Mesenteric fat pad (tissue), 1 donor: ENCODE measurements around the gene PTPRD. TPM values are rescaled to one million over a fixed set of nuclear protein-coding genes. Genes with fewer than 3 reads are reported as not detected.

Experiments used
- DNase-seq: peaks from one replicate; pipeline ENCODE4 v3.0.0-alpha.2; 2020; ENCODE audit warnings: low spot score
- total RNA-seq: library from RNA; stranded (reverse); fragmentation: NEBNext Ultra II Directional; extraction: Animal tissue kit (Norgen Biotek cat#: 25700); gene quantifications from one replicate; pipeline ENCODE4 v1.2.1, GENCODE V29; 2021
- donor health status: DM: yes; HTN: yes; CAD: no.

PTPRD gene
- total RNA-seq, 1 donor from 2014 or later: 18.0 TPM

DNA sequence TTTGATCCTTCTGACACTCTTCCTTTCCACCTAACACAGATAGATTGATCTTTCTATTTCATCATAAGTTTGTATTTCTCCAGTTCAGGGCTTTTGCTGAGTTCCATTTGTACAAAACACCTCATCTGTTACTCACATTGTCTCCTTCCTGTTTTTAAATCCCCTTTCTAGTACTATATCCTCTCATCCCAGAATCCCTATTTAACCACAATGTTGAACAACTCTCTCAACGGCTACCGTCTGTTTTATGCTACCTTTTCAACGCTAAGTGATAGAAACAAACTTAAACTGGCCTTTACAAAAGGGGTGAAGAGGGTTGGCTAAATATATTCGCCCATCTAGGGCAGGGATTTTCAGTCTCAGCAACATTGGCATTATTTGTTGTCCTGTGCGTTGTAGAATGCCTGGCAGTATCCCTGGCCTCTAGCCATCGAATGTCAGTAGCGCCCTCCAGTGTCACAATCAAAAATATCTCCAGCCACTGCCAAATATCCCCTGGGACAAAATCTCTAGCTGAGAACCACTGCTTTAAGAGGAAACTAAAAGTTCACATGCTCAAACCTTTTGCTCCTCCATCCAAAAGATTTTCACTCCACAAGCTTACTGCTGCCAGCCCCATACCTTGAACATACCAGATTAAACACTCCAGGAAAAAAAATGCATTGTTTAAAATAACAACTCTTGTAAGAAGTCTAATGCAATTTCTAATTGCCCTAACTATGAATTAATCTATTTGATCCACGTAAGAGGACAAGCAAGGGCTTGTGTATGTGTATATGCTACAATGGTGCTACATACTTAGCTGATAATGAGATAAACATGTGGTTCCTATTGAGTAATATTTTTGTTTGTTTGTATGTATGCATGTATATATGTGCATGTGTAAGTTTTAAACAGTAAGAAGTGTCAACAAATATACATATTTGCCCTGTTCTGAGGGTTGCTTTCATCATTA is 344.0 kb downstream of the PTPRD start:
- DNase-seq: no peak

DNA sequence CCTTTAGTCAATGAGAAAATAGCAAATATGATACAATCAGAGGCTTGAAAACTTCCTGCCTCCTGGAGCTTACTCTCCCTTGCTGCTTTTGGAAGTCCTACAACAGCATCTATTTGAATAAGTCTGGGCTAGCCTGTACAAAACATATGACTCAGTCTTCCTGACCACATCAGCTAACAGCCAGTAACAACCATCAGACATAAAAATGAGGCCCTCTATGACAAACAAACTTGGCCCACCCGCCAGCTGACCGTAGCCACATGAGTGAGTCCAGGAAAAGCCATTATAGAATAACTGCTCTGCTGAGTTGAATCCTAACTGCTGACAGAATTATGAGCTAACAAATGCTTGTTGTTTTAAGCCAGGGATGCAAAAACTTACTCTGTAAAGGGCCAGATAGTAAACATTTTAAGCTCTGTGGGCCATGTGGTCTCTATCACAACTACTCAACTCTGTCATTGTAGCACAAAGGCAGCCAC is 347.6 kb downstream of the PTPRD start:
- no peak for DNase-seq

DNA sequence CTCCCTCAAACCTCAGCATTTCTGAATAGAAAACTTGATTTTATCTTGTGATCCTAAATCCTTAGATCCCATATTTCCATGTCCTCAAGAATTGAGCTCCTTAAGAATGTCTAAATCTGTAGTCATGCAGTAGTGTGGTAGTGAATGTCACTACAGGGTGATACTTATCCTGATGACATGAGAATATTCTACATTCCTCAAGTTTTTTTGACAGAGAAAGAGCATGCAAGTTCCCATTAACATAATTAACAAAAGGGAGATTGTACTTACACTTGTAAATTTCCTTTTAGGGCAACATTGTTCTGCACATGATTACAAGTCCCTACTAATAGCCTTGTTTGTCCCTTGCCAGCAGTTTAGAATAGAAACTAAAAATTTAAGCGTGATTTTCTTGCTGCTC is 352.3 kb downstream of the PTPRD start:
- DNase-seq: no peak

DNA sequence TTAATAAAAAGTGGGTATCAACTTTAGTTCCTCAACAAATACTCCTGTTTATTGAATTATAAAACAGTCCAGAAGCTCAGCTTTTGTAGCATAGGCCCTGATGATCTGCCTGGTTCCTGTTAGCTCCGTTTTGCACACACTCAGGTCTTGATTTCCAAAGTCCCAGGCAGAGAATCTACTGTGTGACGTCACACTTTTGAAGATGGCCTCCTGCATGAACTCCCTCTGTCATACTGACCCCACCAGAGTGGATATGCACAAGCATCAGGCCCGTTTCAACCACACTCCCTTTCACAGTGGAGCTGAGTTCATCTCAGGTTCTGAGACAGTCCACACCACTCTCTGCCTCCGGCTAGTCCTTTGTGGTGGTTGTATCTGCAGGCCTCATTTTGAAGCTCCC is 353.1 kb downstream of the PTPRD start:
- no peak for DNase-seq

DNA sequence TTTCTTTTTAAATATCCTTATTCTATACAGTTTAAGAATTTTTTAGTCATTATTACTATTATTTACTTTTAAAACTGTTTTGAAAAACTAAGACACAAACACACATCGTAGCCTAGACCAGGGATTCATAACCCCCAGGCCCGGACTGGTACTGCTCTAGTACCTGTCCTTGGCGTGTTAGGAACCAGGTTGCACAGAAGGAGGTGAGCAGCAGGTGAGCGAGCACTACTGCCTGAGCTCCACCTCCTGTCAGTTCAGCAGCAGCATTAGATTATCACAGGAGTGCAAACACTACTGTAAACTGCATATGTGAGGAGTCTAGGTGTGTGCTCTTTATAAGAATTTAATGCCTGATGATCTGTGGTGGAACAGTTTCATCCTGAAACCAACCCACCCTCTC is 357.0 kb downstream of the PTPRD start:
- DNase-seq: no peak

DNA sequence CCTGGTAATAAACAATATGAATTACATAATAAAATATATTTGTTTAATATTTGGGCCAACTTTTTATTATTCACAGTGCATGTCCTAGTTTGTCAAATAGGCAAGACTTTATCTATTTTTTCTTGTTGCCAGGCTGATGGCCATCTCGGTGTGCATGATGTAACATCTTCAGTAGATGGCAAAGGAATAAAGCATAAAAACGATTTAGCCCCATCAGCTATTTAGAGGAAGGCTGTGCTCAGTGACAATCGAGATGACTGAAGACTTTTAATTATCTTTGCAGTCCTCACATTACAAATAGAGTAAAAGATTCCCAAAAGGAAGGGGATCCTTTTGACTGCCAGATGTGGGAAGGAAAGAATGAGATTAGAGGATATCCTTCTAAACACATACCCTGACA is 358.5 kb downstream of the PTPRD start:
- no peak for DNase-seq

DNA sequence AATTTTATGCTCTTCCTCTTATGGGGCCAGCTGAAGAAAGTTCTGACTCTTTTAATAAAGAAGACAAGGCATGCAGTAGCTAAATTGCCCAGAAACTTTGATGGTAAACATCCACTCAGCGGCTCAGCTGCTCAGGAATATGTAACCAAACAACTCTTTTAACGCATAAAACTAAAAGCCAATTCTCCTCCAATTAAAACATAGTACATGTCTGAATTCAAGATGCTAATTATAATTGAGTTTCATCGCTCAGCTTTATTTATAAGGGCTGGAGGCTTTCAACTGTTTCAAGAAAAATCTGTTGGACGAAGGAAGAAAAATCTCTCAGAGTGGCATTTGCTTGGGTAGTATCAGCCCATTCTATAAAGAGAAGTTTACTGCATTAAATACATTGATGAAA is 359.5 kb downstream of the PTPRD start:
- DNase-seq: no peak

DNA sequence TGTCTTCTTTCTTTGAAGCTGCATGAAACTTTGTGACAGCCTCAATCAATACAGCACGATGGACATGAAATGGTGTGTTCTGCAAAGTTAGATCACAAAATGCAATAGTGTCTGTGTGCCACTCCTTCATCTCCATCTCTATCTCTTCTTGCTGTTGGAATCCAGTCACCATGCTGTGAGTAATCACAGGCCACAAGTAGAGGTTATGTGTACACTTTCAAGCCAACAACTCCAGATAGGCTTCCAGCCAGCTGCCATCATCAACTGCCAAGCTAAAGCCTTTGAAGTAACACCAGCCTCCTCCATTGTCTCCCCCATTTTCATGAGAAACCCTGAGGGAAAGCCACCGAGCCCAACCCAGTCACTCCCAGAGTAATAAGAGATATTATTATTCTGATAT is 360.6 kb downstream of the PTPRD start:
- DNase-seq: no peak

DNA sequence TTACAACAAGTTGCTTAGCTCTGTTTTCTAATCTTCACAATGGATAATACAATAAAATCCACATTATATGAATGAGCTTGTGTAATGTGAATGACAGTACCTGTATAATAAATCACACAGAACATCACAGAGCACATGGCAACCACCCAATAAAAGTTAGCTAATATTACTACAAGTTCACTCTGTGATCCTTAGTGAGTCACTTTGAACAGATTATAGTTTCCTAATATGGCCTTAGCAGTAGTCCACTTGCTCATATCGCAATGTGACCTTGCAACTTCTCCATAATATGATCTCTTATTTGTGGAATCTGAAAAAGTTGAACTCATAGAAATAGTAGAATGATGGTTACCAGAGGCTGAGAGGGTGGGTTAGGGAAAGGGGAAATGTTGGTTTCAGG is 361.3 kb downstream of the PTPRD start:
- DNase-seq: no peak

DNA sequence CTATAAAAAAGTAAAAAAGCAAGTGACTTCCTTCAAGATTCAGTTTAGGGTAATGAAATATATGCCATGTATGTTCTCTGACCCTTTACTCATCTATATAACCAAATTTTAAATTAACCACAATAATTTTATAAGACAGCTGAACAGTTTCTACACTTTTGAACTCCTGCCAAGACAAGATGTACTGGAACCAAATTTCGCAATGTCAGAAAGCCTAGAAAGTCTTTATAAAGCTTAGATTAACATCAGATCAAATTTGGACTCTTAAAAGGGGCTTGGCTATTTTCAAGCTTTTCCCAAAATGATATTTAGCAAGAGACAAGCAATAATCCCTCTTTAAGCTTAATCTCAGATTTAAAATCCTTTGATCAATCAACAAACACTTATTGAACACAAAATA is 362.6 kb downstream of the PTPRD start:
- DNase-seq: no peak

DNA sequence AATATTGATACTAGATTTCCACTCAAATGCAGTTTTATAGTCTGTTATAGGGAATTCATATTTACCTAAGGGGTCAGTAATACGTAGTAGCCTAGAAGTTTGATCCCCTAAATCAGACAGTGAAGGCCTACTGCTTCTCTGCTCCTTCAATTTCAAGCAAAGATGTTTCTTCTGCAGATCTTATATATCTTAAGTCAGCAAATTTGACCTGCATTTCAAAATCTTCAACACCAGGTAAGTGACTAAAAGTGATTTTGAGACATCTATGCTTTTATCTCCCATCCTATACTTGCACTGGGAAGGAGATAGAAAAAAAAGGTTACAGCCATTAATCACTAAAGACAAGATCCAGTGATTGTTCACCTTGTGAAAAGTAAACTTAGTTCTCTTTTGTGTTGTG is 363.9 kb downstream of the PTPRD start:
- DNase-seq: no peak

DNA sequence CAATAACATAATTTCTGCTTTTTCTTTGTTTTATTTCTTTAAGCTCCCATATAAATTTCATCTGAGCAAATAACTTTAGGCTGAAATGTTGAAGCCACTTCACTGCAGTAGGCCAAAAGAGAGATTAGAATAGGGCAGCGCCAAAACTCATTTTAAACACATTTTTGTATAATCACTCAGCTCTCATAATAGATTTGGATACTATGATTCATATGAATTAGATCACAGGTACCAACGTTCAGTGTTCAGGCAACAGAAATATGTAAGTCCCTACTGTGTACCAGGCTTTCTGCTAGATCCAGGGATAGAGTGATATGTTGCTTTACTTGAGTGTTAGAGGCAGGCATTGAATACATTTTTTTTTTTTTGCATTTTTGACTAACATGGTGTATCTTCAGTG is 370.5 kb downstream of the PTPRD start:
- no peak for DNase-seq

DNA sequence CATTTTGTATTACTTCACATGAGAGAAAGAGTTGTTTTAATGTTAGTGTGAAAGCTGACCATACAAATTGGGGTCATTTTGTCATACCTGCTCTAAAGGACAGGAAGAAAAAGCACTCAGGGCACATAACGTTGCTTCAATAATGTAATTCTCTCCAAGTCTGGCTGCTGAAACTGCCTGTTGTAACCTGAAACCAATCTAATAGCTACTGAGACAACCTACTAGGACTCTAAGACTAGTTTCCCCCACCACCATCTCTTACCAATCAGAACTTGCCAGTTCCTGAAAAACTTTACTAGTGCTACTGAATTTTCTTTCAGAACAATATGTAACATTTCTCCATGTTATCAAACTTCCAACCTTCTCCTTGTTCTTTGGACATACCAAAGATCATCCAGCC is 374.7 kb downstream of the PTPRD start:
- DNase-seq: no peak

DNA sequence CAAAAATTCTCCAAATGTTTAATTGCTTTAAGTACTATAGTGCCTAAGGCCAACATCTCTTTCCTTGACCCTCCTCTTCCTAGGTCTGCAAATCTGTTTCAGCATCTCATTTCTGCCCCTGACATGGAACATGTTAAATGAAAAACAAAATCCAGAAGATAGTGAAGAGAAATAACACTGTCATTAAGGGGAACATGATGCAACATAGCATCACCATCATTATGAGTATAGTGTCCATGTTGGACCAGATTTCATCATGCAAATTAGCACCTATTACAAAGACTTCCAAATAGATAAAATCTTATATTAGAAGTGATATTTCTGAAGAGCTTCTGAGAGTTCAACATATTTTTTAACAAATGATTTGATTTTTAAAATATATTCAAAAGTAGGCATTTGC is 375.2 kb downstream of the PTPRD start:
- DNase-seq: no peak

DNA sequence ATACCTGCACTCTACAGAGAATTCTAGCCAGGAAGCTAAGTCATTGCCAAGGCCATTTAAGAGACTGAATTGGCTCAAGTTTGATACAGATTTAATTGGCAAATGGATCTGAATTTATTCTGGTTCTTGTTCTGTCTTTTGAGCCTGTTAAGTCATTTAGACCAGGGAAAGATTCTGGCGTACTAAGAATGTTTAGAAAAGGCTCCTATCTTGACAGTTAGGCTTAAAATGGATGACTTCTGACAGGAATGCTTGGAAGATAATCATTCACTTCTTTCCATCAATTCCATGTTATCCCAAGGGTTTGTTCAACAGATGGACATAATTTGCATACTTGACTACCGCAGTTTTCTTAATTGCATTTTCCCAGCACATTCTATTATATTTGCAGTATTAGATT is 376.6 kb downstream of the PTPRD start:
- no peak for DNase-seq

DNA sequence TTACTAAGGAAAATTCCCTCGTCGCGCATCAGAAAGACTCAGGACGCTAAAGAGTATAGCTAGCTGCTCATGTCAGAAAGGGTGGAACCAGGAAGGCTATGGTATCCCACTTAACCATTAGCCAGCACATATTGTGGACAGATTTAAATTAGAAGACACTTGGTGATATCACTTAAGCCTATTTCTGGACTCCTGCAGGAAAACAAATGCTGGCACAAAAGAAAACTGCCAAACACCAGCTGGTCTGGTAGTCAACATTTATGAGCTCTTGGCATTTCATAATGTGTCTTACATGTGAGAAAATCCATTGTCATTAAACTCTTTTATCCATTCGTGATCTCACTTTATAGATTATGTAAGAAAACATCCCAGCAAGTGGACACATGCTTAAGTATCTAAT is 377.4 kb downstream of the PTPRD start:
- no peak for DNase-seq

DNA sequence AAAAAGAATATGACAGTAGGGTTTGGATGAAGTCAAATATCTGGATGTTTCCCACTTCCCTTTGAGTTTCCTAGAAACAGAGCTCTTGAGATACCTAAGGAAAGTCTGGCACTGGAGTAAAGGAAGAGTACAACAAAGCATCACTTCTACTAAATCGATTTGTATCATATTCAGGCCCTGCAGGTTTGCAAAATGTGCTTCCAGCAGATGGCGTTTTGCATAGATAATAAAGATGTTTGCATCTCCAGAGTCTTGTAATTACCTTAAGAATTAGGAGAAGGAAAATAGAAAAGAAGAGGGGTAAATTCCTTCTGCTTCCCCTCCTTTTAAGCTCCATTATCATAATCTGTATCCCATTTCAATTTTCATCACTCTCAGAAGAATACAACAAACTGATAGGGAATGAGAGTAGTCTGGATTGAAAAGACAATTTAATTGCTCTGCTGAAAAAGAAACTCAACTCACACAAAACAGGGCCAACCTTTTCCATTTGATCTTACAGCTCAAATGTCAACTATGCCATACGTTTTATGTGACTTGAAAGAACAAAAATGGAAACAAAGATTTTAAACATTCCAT is 380.4 kb downstream of the PTPRD start:
- DNase-seq: no peak

DNA sequence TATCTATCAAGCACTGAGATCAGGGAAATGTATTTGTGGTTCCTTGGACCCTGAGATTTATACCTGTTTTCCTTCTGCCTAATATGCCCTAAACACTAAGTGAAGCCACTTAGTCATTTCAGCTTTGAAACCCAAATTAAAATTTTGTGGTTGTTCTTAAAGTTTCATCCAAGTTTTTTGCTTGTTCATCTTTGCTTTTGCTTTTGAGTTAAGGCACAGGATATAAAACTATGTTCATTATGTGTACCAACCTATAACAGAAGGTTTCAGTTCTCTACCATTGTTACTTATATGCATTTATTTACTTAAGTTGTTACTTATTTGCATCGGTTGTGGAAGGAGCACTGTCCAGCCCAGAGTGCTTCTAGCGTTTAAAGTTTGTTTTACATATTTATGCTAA is 382.3 kb downstream of the PTPRD start:
- DNase-seq: no peak

DNA sequence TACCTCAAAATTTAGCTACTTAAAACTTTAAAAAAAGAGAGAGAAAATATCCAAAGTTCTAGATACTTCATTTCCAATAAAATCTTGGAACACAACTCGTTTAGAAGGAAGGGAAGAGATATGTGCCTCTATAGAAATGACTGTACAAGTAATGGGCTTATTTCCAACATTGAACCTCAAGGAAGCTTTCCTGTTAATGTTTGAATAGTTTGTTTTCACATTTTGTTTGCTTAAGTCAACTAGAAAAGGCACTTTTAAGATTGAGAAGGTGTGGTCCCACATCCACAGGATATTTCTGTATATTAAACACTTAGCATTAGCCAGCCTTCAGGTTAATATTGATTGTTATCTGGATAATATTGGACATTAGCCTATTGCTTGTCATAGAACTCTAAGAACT is 384.7 kb downstream of the PTPRD start:
- no peak for DNase-seq

DNA sequence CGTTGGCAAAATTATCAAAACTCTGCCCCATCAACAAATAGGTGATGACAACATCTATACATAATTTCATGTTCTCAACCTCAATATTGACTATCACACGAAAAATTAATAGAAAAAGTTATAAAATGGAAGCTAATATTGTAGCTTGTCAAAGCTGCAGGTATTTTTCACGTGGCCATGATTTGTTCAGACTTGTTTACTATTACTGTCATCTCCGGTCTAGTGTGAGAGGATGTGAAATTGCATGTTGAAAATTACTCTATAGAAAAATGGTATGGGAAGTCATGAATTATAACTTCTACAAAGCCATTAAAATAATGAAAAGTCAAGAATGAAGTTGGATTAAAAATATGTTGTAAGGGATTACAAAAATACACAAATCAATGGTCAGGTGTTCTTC is 385.8 kb downstream of the PTPRD start:
- DNase-seq: no peak

DNA sequence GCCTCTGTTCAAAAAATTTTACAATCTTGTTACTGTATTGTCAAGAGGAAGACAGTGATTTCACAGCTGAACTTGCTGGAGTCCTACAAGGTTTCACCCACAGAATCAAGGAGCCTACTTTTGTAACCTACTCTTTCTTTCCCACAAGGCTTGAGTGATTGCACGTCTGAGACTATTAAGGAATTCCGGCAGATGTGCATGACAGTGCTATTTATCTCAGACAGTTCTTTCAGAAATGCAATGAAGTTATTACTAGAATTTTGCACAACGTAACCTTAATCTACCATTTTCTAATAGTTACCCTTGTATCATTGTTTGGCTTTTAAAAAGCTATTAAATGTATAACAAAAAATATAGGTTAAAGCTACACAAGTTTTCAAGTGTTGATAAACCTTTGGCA is 400.1 kb downstream of the PTPRD start:
- DNase-seq: no peak

DNA sequence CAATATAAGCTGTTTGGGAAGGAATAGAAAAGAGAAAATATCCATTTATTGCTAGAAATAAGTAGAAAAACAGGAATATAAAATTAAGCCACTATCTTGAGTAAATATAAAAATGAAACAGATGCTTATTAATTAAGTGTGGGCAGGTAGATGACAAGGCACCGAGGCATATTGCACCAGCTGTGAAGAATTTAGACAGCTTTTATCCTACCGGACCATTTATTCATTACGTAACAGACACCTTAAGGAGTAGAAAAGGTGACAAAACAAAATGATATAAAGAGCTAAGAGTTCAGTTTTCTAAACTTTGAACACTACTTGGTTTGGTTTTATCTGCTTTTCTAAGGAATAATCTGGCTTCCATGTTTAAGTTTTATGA is 404.1 kb downstream of the PTPRD start:
- no peak for DNase-seq

DNA sequence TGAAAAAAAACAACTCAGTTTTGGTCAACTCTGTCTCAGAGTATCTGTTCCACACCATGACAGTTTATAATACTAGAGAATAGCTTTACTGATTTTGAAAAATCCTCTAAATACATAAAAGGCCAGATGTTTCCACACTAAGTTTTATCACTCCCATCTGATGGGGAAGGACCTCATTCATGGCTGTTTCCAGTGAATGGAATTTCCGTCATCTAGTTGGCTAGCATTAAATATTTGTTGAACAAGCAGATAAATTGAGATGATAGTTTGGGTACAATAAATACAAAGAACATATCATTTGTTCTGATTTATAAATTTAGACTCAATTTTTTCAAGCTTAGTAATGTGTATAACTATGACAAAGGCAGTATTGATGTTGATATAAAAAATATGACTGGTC is 408.5 kb downstream of the PTPRD start:
- no peak for DNase-seq
